ENCODE measurements around the gene TICAM2.

TICAM2 gene

DNA sequence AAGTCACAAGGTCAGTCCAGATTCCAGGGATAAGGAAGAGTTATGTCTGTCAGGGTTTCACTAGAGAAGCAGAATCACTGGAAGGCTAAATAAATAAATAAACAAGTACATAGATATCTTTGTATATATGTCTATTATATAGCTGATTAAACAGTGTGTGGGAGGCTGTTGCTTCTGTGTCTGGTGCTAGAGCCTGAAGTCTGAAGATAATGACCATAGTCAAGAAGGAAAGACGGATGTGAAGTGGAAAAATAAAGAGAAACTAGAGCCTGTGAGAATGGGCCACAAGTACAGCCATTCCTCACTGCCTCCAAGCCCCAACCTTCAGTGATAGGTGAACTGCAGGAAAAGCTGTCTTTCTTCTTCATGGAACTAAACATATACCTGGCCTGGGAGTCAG is 27.6 kb upstream of the TICAM2 start:
- Histone ChIP-seq H3K36me3 (ENCODE audit: insufficient read depth, low read depth, low read length) (no peaks in the 10 kb centered on the region), H3K9me3 (ENCODE audit: insufficient read depth, low read depth, low read length) (no peaks in the 10 kb centered on the region), H3K27ac (ENCODE audit: low read length) (no peak overlapping the region), H3K4me1 (ENCODE audit: insufficient read depth, low read length) (peaks cover 6% of the 10 kb centered on the region; the same call in 1 of the 2 replicates), H3K27me3 (ENCODE audit: insufficient read depth, low read length) (no peaks in the 10 kb centered on the region), H3K4me3 (ENCODE audit: low read length) (no peak overlapping the region), H3K9ac (ENCODE audit: low read depth, low read length) (no peak overlapping the region)

DNA sequence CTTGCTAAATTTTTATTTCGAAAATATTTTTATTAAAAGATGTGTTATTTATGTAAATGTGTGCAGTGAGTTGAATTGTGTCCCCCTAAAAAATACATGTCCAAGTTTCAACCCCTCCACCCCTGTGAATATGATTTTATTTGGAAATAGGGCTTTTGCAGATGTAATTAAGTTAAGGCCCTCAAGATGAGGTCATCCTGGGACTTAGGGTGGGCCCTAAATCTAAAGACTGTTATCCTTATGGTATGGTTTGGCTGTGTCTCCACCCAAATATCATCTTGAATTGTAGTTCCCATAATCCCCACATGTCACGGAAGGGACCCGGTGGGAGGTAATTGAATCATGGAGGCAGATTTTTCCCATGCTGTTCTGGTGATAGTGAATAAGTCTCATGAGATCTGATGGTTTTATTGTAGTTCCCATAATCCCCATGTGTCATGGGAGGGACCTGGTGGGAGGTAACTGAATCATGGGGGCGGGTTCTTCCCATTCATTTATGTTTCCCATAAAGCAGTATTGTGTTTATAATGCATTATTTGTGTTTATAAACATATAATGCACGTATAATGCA is 25.1 kb upstream of the TICAM2 start:
- no peak overlapping the region for H3K4me3 ChIP-seq (ENCODE audit: low read length)
- H3K27me3 ChIP-seq (ENCODE audit: insufficient read depth, low read length): no peaks in the 10 kb centered on the region
- no peak overlapping the region for H3K9ac ChIP-seq (ENCODE audit: low read depth, low read length)
- H3K27ac ChIP-seq (ENCODE audit: low read length): no peak overlapping the region
- H3K9me3 ChIP-seq (ENCODE audit: insufficient read depth, low read depth, low read length): no peaks in the 10 kb centered on the region
- peaks cover 12% of the 10 kb centered on the region for H3K4me1 ChIP-seq (ENCODE audit: insufficient read depth, low read length)
- H3K36me3 ChIP-seq (ENCODE audit: insufficient read depth, low read depth, low read length): 0 out of 2 replicates have a peak, but pooled peaks cover 5% of the 10 kb centered on the region

DNA sequence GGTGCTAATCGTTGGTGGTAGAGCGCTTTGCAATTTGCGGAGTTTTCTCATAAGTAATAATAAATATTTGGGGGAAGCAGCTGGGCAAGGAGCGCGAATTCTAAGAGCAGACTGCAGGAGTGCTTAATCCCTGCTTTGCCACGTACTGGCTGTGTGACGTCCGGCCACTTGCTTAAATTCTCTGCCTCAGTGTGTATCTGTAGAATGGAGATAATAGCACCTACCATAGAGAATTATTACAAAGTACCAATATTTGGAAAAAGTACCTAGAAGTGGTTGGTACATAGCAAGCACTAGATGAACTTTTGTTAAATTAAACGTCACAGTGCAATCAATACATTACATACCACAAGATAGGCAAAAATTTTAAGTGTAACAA is 24.2 kb upstream of the TICAM2 start:
- no peaks in the 10 kb centered on the region for H3K27me3 ChIP-seq (ENCODE audit: insufficient read depth, low read length)
- peaks cover 12% of the 10 kb centered on the region for H3K4me1 ChIP-seq (ENCODE audit: insufficient read depth, low read length)
- H3K27ac ChIP-seq (ENCODE audit: low read length): no peak overlapping the region
- 0 out of 2 replicates have a peak, but pooled peaks cover 5% of the 10 kb centered on the region for H3K36me3 ChIP-seq (ENCODE audit: insufficient read depth, low read depth, low read length)
- no peaks in the 10 kb centered on the region for H3K9me3 ChIP-seq (ENCODE audit: insufficient read depth, low read depth, low read length)
- peak overlapping the region; percentile 95 for H3K4me3 ChIP-seq (ENCODE audit: low read length)
- peak overlapping the region; percentile 89; the same call in 1 of the 2 replicates for H3K9ac ChIP-seq (ENCODE audit: low read depth, low read length)

DNA sequence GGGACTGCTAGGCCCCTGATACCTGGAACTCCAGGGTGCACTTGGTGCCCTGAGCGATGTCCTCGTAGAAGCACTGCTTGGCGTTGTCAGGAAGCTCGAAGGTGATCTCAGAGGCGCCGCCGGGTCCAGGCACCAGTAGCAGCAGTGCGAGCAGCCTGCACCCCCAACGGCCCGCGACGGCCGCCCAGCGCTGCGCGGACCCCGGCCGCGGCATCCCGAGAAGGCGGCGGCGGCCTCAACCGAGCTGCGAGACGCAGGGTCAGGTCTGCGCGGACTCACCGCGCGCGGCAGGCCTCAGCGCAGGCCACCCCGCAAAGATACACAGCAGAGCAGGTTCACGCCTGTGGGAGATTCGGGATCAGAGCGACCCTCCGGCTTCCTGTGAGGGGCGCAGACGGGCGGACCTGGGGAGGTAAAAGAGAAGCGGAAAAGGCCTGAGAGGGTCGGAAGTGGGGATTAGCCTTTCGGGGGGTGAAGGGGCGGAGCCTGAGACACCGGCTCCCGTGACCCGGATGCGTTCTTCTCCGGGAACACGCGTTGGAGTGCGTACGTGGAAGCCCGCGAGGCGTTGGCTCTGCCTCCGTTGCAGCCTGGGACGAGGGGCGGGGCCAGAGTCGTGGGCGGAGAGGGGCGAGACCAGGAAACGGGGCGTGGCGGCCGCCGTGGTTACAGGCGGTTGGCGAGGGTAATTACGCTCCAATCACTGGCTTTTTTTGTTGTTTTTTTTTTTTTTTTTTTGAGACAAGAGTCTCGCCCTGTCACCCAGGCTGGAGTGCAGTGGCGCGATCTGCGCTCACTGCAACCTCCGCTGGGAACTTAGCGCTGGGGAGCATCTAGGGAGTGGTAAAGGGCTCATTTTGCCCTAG is 23.5 kb upstream of the TICAM2 start, which contains the start of gene TMED7:
TSS of gene TMED7 (minus strand) at position 458 of the 866 bp plus-strand sequence. CDS start at position 214, 244 bp downstream.
- Histone ChIP-seq H3K36me3 (ENCODE audit: insufficient read depth, low read depth, low read length) (peaks cover 5% of the 10 kb centered on the region; the same call in 1 of the 2 replicates), H3K27me3 (ENCODE audit: insufficient read depth, low read length) (no peaks in the 10 kb centered on the region), H3K9ac (ENCODE audit: low read depth, low read length) (peak within 1 kb of the TSS; percentile 89), H3K4me1 (ENCODE audit: insufficient read depth, low read length) (peaks cover 12% of the 10 kb centered on the region), H3K4me3 (ENCODE audit: low read length) (peak within 1 kb of the TSS; percentile 95), H3K9me3 (ENCODE audit: insufficient read depth, low read depth, low read length) (no peaks in the 10 kb centered on the region), H3K27ac (ENCODE audit: low read length) (peak within 1 kb of the TSS; percentile 59)

DNA sequence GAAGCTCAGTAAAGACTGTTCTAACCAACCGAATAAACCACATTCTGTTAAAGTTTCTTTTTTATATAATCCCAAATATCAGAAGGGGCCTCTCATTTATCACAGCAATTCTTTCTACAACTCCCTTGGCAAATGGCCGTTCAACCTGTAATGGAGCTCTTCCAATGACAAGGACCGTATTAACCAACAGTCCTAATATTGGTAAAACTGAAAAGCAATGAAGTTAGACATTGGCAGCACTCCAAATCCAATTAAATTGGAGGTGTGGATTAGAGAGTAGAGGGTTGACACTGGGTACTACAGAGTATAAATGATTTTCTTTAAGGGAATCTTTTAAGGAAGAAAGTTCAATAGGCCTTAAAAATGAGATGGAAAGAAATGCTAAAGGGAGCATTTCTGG is 22.7 kb upstream of the TICAM2 start:
- Histone ChIP-seq H3K27ac (ENCODE audit: low read length) (no peak overlapping the region), H3K4me3 (ENCODE audit: low read length) (peak overlapping the region; percentile 95), H3K9ac (ENCODE audit: low read depth, low read length) (peak overlapping the region; percentile 89), H3K9me3 (ENCODE audit: insufficient read depth, low read depth, low read length) (no peaks in the 10 kb centered on the region), H3K27me3 (ENCODE audit: insufficient read depth, low read length) (no peaks in the 10 kb centered on the region), H3K36me3 (ENCODE audit: insufficient read depth, low read depth, low read length) (peaks cover 13% of the 10 kb centered on the region), H3K4me1 (ENCODE audit: insufficient read depth, low read length) (peaks cover 12% of the 10 kb centered on the region)

DNA sequence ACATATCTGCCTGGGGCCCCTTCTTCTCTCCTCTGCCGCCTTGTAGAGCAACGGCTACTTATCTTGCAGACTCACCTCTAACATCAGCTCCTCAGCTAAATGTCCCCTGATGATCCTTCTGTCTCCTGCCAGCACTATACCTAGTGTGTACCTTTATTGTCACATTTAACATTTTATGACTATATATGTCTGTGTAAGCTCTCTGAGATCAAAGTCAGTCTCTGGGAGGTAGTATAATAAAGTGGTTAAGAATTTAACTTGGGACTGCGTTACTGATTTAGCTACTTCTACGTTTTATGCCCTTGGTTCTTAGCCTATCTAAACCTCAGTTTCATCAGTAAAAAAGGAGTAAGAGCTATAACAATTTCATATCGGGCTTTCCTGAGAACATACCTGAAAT is 21.4 kb upstream of the TICAM2 start:
- H3K36me3 ChIP-seq (ENCODE audit: insufficient read depth, low read depth, low read length): peaks cover 26% of the 10 kb centered on the region
- peak overlapping the region; percentile 95 for H3K4me3 ChIP-seq (ENCODE audit: low read length)
- H3K9ac ChIP-seq (ENCODE audit: low read depth, low read length): 0 out of 2 replicates have a peak overlapping the region, but pooled peaks have one; percentile 89
- no peaks in the 10 kb centered on the region for H3K27me3 ChIP-seq (ENCODE audit: insufficient read depth, low read length)
- no peaks in the 10 kb centered on the region for H3K9me3 ChIP-seq (ENCODE audit: insufficient read depth, low read depth, low read length)
- H3K4me1 ChIP-seq (ENCODE audit: insufficient read depth, low read length): peaks cover 12% of the 10 kb centered on the region
- no peak overlapping the region for H3K27ac ChIP-seq (ENCODE audit: low read length)

DNA sequence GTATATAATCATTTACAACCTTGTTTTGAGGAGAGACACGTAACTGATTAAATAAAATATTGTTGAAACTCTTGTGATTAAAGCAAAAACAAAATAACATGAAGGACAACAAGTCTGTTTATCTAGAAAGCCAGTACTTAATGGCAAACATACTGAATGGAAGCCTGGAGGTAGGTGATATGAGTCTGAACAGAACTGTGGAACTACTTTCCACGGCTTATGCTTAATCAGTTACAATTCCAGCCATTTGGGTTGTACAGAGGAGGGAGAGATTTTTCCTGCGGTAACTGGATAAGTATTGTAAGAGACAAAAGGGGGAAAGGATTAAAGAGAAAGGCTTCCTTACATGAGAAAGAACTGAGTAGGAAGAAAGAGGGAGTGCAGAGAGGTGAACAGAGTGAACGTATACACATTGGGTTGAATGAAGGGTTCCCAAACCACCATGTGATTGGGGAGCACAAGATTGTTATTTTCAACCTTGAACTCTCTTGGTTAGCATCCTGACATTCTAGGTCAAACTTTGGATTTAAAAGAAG is 19.2 kb upstream of the TICAM2 start:
- Histone ChIP-seq H3K27ac (ENCODE audit: low read length) (no peak overlapping the region), H3K4me1 (ENCODE audit: insufficient read depth, low read length) (peaks cover 12% of the 10 kb centered on the region), H3K4me3 (ENCODE audit: low read length) (no peak overlapping the region), H3K9me3 (ENCODE audit: insufficient read depth, low read depth, low read length) (no peaks in the 10 kb centered on the region), H3K9ac (ENCODE audit: low read depth, low read length) (no peak overlapping the region), H3K27me3 (ENCODE audit: insufficient read depth, low read length) (no peaks in the 10 kb centered on the region), H3K36me3 (ENCODE audit: insufficient read depth, low read depth, low read length) (peaks cover 44% of the 10 kb centered on the region)

DNA sequence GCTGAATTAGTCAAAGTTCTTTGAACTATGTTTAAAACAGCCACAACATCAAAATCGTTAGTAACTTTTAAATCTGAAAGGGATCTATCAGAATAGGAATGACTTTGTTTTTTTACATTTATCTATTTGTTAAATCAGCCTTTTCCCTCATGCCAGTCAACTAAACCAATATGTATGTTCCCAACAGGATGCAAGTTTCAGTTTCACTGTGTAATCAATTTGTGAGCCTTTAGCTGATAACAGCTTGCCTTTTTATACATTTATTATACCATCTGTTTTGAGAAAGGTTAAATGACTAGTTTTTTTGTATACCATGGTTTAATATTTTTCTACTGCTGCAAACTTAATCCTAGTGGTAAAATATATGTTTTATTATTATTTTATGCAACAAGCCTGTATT is 14.6 kb upstream of the TICAM2 start:
- no peak overlapping the region for H3K9ac ChIP-seq (ENCODE audit: low read depth, low read length)
- no peak overlapping the region for H3K27ac ChIP-seq (ENCODE audit: low read length)
- no peaks in the 10 kb centered on the region for H3K9me3 ChIP-seq (ENCODE audit: insufficient read depth, low read depth, low read length)
- H3K4me3 ChIP-seq (ENCODE audit: low read length): no peak overlapping the region
- H3K4me1 ChIP-seq (ENCODE audit: insufficient read depth, low read length): no peaks in the 10 kb centered on the region
- H3K27me3 ChIP-seq (ENCODE audit: insufficient read depth, low read length): no peaks in the 10 kb centered on the region
- H3K36me3 ChIP-seq (ENCODE audit: insufficient read depth, low read depth, low read length): peaks cover 74% of the 10 kb centered on the region

DNA sequence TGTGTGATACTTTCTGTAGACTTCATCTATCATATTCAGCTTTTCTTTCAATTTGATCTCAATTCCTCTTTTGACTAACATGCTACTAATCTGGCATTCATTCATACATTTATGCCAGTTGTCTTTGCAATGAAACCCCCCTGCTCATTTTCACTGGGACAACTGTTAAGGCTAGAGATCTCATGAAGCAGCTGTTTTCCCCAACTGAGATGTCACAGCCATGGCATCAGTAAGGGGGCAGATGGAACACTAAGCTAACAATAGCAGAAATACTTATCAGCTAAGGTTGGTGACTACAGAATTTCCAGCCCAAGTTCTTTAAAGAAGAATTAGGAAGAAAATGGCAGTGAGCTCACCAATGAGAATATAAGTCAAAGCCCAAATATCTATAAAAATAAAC is 14.2 kb upstream of the TICAM2 start:
- H3K4me3 ChIP-seq (ENCODE audit: low read length): no peak overlapping the region
- no peak overlapping the region for H3K9ac ChIP-seq (ENCODE audit: low read depth, low read length)
- no peak overlapping the region for H3K27ac ChIP-seq (ENCODE audit: low read length)
- peaks cover 74% of the 10 kb centered on the region for H3K36me3 ChIP-seq (ENCODE audit: insufficient read depth, low read depth, low read length)
- no peaks in the 10 kb centered on the region for H3K27me3 ChIP-seq (ENCODE audit: insufficient read depth, low read length)
- H3K9me3 ChIP-seq (ENCODE audit: insufficient read depth, low read depth, low read length): no peaks in the 10 kb centered on the region
- no peaks in the 10 kb centered on the region for H3K4me1 ChIP-seq (ENCODE audit: insufficient read depth, low read length)

DNA sequence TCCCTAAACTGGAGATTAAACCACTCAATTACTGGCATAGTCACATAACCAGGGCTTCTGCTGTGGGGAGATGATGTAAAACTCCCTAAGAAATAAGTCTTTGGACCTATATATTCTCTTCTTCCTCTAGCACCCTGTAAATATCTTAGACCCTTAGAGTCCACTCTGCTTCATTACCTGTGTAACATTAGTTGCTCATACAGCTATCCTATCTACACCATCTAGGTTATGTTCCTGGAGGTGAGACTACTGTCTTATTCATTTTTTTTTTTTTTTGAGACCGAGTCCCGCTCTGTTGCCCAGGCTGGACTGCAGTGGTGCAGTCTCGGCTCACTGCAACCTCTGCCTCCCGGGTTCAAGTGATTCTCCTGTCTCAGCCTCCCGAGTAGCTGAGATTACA is 9.6 kb upstream of the TICAM2 start:
- peaks cover 45% of the 10 kb centered on the region for H3K36me3 ChIP-seq (ENCODE audit: insufficient read depth, low read depth, low read length)
- H3K4me1 ChIP-seq (ENCODE audit: insufficient read depth, low read length): peaks cover 11% of the 10 kb centered on the region; the same call in 1 of the 2 replicates
- H3K9ac ChIP-seq (ENCODE audit: low read depth, low read length): no peak overlapping the region
- H3K27ac ChIP-seq (ENCODE audit: low read length): no peak overlapping the region
- H3K9me3 ChIP-seq (ENCODE audit: insufficient read depth, low read depth, low read length): no peaks in the 10 kb centered on the region
- H3K4me3 ChIP-seq (ENCODE audit: low read length): no peak overlapping the region
- H3K27me3 ChIP-seq (ENCODE audit: insufficient read depth, low read length): no peaks in the 10 kb centered on the region

DNA sequence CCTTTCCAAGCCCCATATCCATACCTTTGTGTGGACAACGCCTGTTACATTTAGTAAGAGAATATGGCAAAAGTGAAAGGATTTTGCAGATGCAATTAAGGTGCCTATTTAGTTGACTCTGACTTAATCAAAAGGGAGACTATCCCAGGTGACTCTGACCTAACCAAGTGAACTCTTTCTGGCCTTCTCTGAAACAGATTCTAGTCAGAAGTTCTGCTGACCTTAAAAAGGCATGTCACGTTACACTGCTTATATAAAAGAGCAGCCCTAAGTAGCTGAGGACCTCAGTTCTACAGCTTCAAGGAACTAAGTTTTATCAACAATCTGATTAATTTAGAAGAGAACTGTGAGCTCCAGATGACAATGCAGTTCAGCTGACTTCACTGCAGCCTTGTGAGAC is 5.7 kb upstream of the TICAM2 start:
- no peaks in the 10 kb centered on the region for H3K9me3 ChIP-seq (ENCODE audit: insufficient read depth, low read depth, low read length)
- H3K9ac ChIP-seq (ENCODE audit: low read depth, low read length): no peak overlapping the region
- H3K4me1 ChIP-seq (ENCODE audit: insufficient read depth, low read length): peaks cover 11% of the 10 kb centered on the region; the same call in 1 of the 2 replicates
- H3K36me3 ChIP-seq (ENCODE audit: insufficient read depth, low read depth, low read length): 0 out of 2 replicates have a peak, but pooled peaks cover 9% of the 10 kb centered on the region
- no peaks in the 10 kb centered on the region for H3K27me3 ChIP-seq (ENCODE audit: insufficient read depth, low read length)
- no peak overlapping the region for H3K4me3 ChIP-seq (ENCODE audit: low read length)
- no peak overlapping the region for H3K27ac ChIP-seq (ENCODE audit: low read length)
